Loucy (cell line): ENCODE measurements around the gene ASMT.
"Not testable (repeated sequence)": the region's sequence is repeated elsewhere in the genome, so short reads cannot be mapped to it uniquely, and the experiment has no call there.

Experiments
- H2AFZ ChIP-seq: fragments of 200-600 bp; sonication (generic); 2 replicates; pipeline ENCODE4 v1.6.0; 2016; ENCODE audit warnings: antibody characterized with exemption, mild to moderate bottlenecking, low read length, moderate library complexity
- H3F3A ChIP-seq: fragments of 200-600 bp; 2 replicates; pipeline ENCODE4 v1.6.0; 2016; ENCODE audit warnings: antibody characterized with exemption, low read depth, mild to moderate bottlenecking
- H3K27me3 ChIP-seq: fragments of 200-600 bp; sonication (generic); 2 replicates; pipeline ENCODE4 v1.6.1; 2014; ENCODE audit warnings: low read length, mild to moderate bottlenecking; ENCODE audit not compliant: insufficient read depth, poor library complexity, severe bottlenecking
- H3K36me3 ChIP-seq: fragments of 200-600 bp; sonication (generic); 2 replicates; pipeline ENCODE4 v1.6.1; 2016; ENCODE audit warnings: low read length; ENCODE audit not compliant: insufficient read depth
- H3K4me1 ChIP-seq: fragments of 200-600 bp; sonication (generic); 2 replicates; pipeline ENCODE4 v1.5.1; 2014; ENCODE audit warnings: low read length, mild to moderate bottlenecking; ENCODE audit not compliant: insufficient read depth, poor library complexity, severe bottlenecking
- H3K4me2 ChIP-seq: fragments of 200-600 bp; sonication (generic); 2 replicates; pipeline ENCODE4 v1.6.0; 2014; ENCODE audit warnings: antibody characterized with exemption, low read length, low read depth, mild to moderate bottlenecking; ENCODE audit not compliant: poor library complexity, severe bottlenecking
- H3K4me3 ChIP-seq: fragments of 200-600 bp; sonication (generic); 2 replicates; pipeline ENCODE4 v1.5.1; 2014; ENCODE audit warnings: low read length, mild to moderate bottlenecking, mixed read lengths; ENCODE audit not compliant: poor library complexity, severe bottlenecking
- H3K79me2 ChIP-seq: fragments of 200-600 bp; sonication (generic); 2 replicates; pipeline ENCODE4 v1.6.1; 2014; ENCODE audit warnings: low read length; ENCODE audit not compliant: insufficient read depth
- H3K9ac ChIP-seq: fragments of 200-600 bp; sonication (generic); 2 replicates; pipeline ENCODE4 v1.6.0; 2014; ENCODE audit warnings: mild to moderate bottlenecking, low read depth, low read length, moderate library complexity; ENCODE audit not compliant: poor library complexity, severe bottlenecking
- H3K9me2 ChIP-seq: fragments of 200-600 bp; sonication (generic); replicated peaks from 2 replicates; pipeline ENCODE4 v1.6.1; 2016; ENCODE audit warnings: low read depth, low read length, mixed read lengths
- H3K9me3 ChIP-seq: fragments of 200-600 bp; sonication (generic); 2 replicates; pipeline ENCODE4 v1.6.1; 2014; ENCODE audit warnings: mild to moderate bottlenecking, antibody characterized with exemption, low read length, low read depth; ENCODE audit not compliant: insufficient read depth
- H4K20me1 ChIP-seq: fragments of 200-600 bp; sonication (generic); 2 replicates; pipeline ENCODE4 v1.6.0; 2014; ENCODE audit warnings: antibody characterized with exemption, low read length, mild to moderate bottlenecking; ENCODE audit not compliant: insufficient read depth, poor library complexity, severe bottlenecking
- CTCF ChIP-seq: fragments of 200-600 bp; sonication (generic); conservative IDR thresholded peaks from 2 replicates; pipeline ENCODE4 v1.5.1; 2014; ENCODE audit warnings: mild to moderate bottlenecking, antibody characterized with exemption, low read length
- EZH2phosphoT487 ChIP-seq: fragments of 200-600 bp; IDR thresholded peaks from 2 replicates; pipeline ENCODE4 v1.6.1; 2018; ENCODE audit warnings: antibody characterized with exemption, mild to moderate bottlenecking, moderate library complexity, borderline replicate concordance

The ASMT gene

GRCh38 chrX:1676866-1677265 is 62.0 kb downstream of the ASMT start:
- Histone ChIP-seq H4K20me1 (no peaks in the 10 kb centered on the region), H3K4me2 (no peak overlapping the region), H3K79me2 (no peaks in the 10 kb centered on the region), H3K9ac (no peak overlapping the region), H3K4me3 (no peak overlapping the region), H3K27me3 (no peaks in the 10 kb centered on the region), H2AFZ (no peak overlapping the region), H3F3A (no peaks in the 10 kb centered on the region), H3K9me2 (no peaks in the 10 kb centered on the region), H3K36me3 (no peaks in the 10 kb centered on the region), H3K9me3 (no peaks in the 10 kb centered on the region), H3K4me1 (no peaks in the 10 kb centered on the region)
- TF ChIP-seq EZH2phosphoT487: no peak
- TF ChIP-seq CTCF: no peak

GRCh38 chrX:1679238-1679637 is 64.4 kb downstream of the ASMT start:
- Histone ChIP-seq H3K36me3 (no peaks in the 10 kb centered on the region), H3K9me3 (no peaks in the 10 kb centered on the region), H3K4me1 (no peaks in the 10 kb centered on the region), H3K4me2 (no peak overlapping the region), H4K20me1 (no peaks in the 10 kb centered on the region), H3K4me3 (no peak overlapping the region), H3K9me2 (no peaks in the 10 kb centered on the region), H3K79me2 (no peaks in the 10 kb centered on the region), H2AFZ (no peak overlapping the region), H3K27me3 (no peaks in the 10 kb centered on the region), H3F3A (no peaks in the 10 kb centered on the region), H3K9ac (no peak overlapping the region)
- no peak for TF ChIP-seq CTCF

- Histone ChIP-seq H3F3A (no peaks in the 10 kb centered on the region), H3K9me2 (no peaks in the 10 kb centered on the region), H2AFZ (no peak overlapping the region), H3K4me3 (no peak overlapping the region), H3K36me3 (no peaks in the 10 kb centered on the region), H3K27me3 (no peaks in the 10 kb centered on the region), H4K20me1 (no peaks in the 10 kb centered on the region), H3K9me3 (no peaks in the 10 kb centered on the region), H3K4me2 (no peak overlapping the region), H3K9ac (no peak overlapping the region), H3K79me2 (no peaks in the 10 kb centered on the region), H3K4me1 (no peaks in the 10 kb centered on the region)
- TF ChIP-seq EZH2phosphoT487: no peak
- no peak for TF ChIP-seq CTCF
Observed at GRCh38 chrX:1681439-1681838, 66.6 kb downstream of the ASMT start.

- H3K9me3 ChIP-seq, H3K4me2 ChIP-seq, H3K27me3 ChIP-seq, H3K36me3 ChIP-seq, H3K4me1 ChIP-seq, H3F3A ChIP-seq, H3K9ac ChIP-seq, H3K4me3 ChIP-seq, H4K20me1 ChIP-seq, H2AFZ ChIP-seq, H3K79me2 ChIP-seq, H3K9me2 ChIP-seq: not testable (repeated sequence)
Observed at GRCh38 chrX:1681856-1682255, 67.0 kb downstream of the ASMT start.

- not testable (repeated sequence) for H3K27me3 ChIP-seq, H3K9ac ChIP-seq, H3K4me3 ChIP-seq, H3K9me2 ChIP-seq, H3K9me3 ChIP-seq, H2AFZ ChIP-seq, H3K4me1 ChIP-seq, H3K4me2 ChIP-seq, H4K20me1 ChIP-seq, H3K79me2 ChIP-seq, H3K36me3 ChIP-seq, H3F3A ChIP-seq
Observed at GRCh38 chrX:1682501-1682900, 67.6 kb downstream of the ASMT start.

- not testable (repeated sequence) for H3K9ac ChIP-seq, H4K20me1 ChIP-seq
Observed at GRCh38 chrX:1684883-1685282, 70.0 kb downstream of the ASMT start.

More at GRCh38 chrX:1684883-1685282, 70.0 kb downstream of the ASMT start:
- H3K36me3 ChIP-seq, H3K79me2 ChIP-seq, H3K9me2 ChIP-seq, H3K9me3 ChIP-seq, H2AFZ ChIP-seq, H3K4me3 ChIP-seq, H3F3A ChIP-seq, H3K27me3 ChIP-seq, H3K4me2 ChIP-seq, H3K4me1 ChIP-seq: not testable (repeated sequence)
